GM20431 (cell line): ENCODE data around the gene NXPE4.
"Not testable (repeated sequence)": the region's sequence is repeated elsewhere in the genome, so short reads cannot be mapped to it uniquely, and the experiment has no call there.

Source experiments
- in situ Hi-C: fragments of 300-500 bp; cut with MseI, MboI; formaldehyde crosslinking; loops from one replicate; pipeline ENCODE4 v1.15.0; 2020; ENCODE audit warnings: low sequenced_read_pairs; ENCODE audit not compliant: unreplicated experiment

Gene NXPE4

DNA sequence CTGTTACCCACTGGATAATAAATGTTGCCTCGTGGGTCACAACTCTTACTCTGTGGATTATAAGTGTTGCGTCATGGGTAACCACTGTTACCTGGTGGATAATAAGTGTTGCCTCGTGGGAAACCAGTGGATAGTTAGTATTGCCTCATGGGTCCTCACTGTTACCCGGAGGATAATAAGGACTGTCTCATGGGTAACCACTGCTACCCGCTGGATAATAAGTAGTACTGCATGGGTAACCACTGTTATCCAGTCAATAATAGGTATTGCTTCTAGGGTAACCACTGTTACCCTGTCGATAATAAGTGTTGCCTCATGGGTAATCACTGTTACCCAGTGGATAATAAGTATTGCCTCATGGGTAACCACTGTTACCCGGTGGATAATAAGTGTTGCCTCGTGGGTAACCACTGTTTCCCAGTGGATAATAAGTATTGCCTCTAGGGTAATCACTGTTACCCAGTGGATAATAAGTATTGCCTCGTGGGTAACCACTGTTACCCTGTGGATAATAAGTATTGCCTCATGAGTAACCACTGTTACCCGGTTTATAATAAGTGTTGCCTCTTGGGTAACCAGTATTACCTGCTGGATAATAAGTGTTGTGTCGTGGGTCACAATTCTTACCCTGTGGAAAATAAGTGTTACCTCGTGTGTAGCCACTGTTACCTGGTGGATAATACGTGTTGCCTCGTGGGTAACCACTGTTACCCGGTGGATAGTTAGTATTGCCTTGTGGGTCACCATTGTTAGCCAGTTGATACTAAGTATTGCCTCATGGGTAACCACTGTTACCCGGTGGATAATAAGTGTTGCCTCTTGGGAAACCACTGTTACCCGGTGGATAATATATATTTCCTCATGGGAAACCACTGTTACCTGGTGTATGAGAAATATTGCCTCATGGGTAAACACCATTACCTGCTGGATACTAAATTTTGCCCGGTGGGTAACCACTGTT lies 15.7 kb upstream of the NXPE4 start:
- in situ Hi-C loops: no loop called here

DNA sequence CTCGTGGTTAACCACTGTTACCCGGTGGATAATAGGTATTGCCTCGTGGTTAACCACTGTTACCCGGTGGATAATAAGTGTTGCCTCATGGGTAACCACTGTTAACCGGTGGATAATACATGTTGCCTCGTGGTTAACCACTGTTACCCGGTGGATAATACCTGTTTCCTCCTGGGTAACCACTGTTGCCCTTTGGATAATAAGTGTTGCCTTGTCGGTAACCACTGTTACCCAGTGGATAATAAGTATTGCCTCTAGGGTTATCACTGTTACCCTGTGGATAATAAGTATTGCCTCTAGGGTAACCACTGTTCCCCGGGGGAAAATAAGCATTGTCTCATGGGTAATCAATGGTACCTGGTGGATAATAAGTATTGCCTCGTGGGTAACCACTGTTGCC lies 15.0 kb upstream of the NXPE4 start:
- in situ Hi-C loops: no loop called here

DNA sequence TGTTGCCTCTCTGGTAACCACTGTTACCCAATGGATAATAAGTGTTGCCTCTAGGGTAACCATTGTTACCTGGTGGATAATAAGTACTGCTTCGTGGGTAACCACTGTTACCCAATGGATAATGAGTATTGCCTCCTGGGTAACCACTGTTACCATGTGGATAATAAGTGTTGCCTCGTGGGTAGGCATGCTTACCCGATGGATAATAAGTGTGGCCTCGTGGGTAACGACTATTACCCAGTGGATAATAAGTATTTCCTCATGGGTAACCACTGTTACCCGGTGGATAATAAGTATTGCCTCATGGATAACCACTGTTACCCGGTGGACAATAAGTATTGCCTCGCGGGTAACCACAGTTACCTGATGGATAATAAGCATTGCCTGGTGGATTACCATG lies 13.8 kb upstream of the NXPE4 start:
- in situ Hi-C loops: no loop called here

DNA sequence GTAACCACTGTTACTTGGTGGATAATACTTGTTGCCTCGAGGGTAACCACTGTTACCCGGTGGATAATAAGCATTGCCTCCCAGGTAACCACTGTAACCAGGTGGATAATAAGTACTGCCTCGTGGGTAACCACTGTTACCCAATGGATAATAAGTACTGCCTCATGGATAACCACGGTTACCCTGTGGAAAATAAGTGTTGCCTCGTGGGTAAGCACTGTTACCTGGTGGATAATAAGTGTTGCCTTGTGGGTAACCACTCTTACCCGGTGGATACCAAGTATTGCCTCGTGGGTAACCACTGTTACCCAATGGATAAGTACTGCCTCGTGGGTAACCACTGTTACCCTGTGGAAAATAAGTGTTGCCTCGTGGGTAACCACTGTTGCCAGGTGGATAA lies 13.0 kb upstream of the NXPE4 start:
- in situ Hi-C loops: not testable (repeated sequence)

DNA sequence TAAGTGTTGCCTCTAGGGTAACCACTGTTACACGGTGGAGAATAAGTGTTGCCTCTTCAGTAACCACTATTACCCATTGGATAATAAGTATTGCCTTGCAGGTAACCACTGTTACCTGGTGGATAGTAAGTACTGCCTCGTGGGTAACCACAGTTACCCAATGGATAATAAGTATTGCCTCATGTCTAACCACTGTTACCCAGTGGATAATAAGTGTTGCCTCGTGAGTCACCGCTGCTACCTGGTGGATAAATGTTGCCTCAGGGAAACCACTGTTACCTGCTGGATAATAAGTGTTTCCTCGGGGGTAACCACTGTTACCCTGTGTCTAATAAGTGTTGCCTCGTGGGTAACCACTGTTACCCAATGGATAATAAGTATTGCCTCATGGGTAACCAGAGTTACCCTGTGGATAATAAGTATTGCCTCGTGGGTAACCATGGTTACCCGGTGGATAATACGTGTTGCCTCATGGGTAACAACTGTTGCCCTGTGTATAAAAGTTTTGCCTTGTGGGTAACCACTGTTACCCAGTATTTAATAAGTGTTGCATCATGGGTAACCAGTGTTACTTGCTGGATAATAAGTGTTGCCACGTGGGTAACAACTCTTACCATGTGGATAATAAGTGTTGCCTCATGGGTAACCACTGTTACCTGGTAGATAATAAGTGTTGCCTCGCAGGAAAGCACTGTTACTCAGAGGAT lies 12.3 kb upstream of the NXPE4 start:
- in situ Hi-C loops: no loop called here

DNA sequence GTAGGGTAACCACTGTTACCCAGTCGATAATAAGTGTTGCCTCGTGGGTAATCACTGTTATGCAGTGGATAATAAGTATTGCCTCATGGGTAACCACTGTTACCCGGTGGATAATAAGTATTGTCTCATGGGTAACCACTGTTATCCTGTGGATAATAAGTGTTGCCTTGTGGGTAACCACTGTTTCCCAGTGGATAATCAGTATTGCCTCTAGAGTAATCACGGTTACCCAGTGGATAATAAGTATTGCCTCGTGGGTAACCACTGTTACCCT lies 11.2 kb upstream of the NXPE4 start:
- in situ Hi-C loops: not testable (repeated sequence)

DNA sequence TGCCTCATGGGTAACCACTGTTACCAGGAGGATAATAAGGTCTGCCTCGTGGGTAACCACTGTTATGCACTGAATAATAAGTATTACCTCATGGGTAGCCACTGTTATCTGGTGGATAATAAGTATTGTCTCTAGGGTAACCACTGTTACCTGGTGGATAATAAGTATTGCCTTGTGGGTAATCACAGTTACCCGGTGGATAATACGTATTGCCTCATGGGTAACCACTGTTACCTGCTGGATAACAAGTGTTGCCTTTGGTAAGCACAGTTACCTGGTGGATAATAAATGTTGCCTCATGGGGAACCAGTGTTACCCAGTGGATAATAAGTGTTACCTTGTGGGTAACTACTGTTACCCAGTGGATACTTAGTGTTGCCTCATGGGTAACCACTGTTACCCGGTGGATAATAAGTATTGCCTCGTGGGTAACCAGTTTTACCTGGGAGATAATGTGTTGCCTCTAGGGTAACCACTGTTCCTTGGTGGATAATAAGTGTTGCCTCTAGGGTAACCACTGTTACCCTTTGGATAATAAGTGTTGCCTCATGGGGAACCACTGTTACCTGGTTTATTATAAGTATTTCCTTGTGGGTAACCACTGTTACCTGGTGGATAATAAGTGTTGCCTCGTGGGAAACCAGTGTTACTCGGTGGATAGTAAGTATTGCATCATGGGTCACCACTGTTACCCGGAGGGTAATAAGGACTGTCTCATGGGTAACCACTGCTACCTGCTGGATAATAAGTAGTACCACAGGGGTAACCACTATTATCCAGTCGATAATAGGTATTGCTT lies 10.6 kb upstream of the NXPE4 start:
- in situ Hi-C loops: no loop called here

DNA sequence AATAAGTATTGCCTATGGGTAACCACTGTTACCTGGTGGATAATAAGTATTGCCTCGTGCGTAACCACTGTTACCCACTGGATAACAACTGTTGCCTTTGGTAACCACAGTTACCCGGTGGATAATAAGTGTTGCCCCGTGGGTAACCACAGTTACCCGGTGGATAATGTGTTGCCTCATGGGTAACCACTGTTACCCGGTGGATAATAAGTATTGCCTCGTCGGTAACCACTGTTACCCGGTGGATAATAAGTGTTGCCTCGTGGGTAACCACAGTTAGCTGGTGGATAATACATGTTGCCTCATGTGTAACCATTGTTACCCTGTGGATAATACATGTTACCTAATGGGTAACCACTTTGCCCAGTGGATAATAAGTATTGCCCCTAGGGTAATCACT lies 9.8 kb upstream of the NXPE4 start:
- in situ Hi-C loops: no loop called here

DNA sequence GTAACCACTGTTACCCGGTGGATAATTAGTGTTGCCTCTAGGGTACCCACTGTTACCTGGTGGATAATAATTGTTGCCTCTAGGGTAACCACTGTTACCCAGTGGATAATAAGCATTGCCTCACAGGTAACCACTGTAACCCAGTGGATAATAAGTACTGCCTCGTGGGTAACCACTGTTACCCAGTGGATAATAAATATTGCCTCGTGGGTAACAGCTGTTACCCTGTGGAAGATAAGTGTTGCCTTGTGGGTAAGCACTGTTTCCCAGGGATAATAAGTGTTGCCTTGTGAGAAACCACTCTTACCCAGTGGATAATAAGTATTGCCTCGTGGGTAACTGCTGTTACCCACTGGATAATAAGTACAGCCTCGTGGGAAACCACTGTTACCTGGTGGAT lies 9.3 kb upstream of the NXPE4 start:
- in situ Hi-C loops: no loop called here

DNA sequence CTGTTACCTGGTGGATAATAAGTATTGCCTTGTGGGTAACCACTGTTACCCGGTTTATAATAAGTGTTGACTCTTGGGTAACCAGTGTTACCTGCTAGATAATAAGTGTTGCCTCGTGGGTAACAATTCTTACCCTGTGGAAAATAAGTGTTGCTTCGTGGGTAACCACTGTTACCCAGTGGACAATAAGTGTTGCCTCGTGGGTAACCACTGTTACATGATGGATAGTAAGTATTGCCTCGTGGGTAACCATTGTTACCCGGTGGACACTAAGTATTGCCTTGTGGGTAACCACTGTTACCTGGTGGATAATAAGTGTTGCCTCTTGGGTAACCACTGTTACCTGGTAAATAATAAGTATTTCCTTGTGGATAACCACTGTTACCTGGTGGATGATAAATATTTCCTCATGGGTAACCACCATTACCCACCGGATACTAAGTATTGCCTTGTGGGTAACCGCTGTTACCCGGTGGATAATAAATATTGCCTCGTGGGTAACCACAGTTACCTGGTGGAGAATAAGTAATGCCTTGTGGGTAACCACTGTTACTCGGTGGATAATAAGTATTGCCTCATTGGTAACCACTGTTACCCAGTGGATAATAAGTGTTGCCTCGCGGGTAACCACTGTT lies 8.7 kb upstream of the NXPE4 start:
- in situ Hi-C loops: no loop called here

DNA sequence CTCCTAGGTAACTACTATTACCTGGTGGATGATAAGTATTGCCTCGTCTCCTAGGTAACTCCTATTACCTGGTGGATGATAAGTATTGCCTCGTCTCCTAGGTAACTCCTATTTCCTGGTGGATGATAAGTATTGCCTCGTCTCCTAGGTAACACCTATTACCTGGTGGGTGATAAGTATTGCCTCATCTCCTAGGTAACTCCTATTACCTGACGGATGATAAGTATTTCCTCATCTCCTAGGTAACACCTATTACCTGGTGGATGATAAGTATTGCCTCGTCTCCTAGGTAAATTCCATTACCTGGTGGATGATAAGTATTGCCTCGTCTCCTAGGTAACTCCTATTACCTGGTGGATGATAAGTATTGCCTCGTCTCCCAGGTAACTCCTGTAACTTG lies 7.6 kb upstream of the NXPE4 start:
- in situ Hi-C loops: not testable (repeated sequence)

DNA sequence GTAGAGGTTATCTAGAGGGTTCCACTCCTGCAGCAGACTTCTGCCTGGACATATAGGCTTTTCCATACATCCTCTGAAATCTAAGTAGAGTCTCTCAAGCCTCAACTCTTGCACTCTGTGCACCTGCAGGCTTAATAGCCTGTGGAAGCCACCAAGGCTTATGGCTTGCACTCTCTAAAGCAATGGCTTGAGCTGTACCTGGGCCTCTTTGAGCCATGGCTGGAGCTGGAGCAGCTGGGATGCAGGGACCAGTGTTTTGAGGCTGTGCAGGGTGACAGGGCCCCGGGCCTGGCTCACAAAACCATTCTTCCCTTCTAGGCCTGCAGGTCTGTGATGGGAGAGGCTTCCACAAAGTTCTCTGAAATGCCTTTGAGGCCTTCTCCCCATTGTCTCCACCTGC lies 2.9 kb upstream of the NXPE4 start:
- in situ Hi-C loops: loop anchor here (25.0 kb wide), 1 partner anchor 261 kb away; no protein-coding TSS in a partner anchor

DNA sequence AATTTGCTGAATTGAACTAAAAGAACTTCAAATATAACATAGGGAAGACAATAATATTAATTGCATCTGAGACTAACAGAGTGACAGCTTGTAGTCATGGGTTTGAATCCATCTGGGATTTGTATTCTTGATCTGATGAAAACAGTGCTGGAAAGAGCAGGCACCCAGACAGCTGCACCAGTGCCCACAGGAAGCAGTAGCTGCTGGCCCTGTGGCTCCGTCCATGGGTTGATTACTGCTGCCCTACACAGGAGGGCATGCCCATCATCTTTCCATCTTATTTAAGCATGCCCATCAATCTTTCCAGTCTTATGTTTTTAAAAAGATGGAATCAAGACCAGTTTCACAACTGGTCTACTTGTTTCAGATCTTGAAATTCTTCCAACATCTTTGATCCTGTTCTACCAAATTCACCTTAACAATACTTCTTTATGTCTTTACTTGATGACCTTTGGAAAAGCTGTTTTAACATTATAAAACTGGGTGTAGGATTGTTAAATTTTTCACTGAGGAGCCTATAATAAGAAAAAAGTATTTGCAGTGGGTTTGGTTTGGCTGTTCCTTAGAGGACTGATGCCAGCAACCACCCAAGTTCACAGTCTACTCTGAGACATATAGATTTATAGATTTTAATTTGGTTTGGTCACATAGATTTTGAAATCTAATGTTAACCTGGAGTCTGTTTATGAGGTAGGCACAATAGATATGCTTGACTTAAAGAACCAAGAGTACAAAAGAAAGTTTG lies 761 bp upstream of the NXPE4 start:
- in situ Hi-C loops: loop anchor here (25.0 kb wide), 1 partner anchor 259 kb away; no protein-coding TSS in a partner anchor

DNA sequence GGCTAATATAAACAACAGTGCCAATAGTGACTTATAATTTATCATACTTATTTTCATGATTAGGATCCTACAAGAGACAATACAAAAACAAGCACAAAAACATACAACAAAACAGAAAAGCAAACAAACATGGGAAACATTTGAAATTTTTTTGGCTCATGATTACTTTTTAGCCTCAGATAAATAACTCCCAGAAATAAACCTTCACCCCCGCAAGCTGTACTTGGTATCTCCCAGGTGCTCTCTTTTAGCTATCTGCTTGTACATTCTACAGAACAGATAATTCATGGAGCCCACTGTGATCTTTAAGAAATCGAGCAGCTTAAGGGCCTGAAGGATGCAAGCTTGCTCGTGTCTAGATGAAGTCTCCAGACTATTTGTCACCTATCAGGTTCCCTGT lies 883 bp downstream of the NXPE4 start:
- in situ Hi-C loops: loop anchor here (25.0 kb wide), 1 partner anchor 257 kb away; no protein-coding TSS in a partner anchor

DNA sequence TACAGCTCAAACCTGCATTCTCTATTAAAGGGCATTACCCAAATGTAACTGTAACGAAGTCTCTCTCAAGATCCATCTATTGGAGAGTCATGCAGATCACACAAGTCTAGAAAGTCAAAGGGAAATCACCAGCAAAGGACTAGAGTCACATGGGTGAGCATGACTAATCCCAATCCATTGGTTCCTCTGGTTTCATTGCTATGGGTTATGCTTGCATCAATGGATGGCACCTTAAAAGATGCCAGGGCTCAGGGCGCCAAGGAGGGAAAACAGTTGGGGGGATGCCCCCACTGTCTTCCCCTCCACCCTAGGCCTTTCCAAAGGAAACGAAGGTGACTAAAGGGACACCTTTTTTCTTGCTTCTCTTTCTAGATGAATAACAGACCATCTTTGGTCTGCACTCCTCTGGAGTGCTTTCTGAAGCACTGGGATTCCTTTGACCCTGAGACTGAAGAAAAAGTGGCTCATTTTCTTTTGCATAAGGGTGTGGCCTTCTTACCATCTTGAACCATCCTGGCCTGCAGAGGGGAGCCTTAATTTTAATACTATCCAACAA lies 8.1 kb downstream of the NXPE4 start:
- in situ Hi-C loops: loop anchor here (25.0 kb wide), 1 partner anchor 250 kb away; no protein-coding TSS in a partner anchor

DNA sequence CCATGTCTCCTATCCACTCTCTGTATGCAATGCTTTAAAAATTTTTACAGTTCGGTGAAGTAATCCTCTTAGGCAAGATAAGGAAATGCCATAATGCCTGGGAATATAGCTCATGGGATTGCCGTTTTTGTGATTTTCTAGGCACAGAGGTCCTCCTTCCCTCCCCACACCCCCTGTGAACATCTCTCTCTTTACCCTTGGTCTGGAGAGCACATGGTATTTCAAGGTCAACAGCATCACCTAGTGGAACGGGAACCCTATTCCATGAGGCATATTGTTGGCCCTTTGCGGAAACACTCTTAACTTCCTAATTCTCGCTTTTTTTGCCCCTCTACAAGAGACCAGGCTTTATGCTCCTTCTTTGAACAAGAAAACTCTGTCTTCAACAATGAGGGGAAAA lies 8.8 kb downstream of the NXPE4 start:
- in situ Hi-C loops: loop anchor here (25.0 kb wide), 1 partner anchor 249 kb away; no protein-coding TSS in a partner anchor

DNA sequence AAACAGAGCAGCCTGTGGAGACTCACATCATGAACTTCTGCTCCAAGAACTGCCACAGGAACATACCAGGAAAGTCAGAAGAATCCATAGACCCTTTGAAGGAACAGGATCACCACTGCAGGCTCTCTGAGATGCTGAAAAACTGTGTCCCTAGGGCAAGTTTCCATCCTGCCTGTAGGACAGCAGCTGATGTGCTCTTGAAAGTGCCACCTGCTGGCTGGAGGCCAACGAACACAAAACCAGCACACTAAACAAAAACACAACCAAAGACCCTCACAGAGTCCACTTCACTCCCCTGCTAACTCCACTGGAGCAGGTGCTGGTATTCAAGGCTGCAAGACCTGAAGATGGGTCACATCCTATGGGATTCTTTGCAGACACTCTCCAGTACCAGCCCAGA lies 23.9 kb downstream of the NXPE4 start:
- in situ Hi-C loops: no loop called here

DNA sequence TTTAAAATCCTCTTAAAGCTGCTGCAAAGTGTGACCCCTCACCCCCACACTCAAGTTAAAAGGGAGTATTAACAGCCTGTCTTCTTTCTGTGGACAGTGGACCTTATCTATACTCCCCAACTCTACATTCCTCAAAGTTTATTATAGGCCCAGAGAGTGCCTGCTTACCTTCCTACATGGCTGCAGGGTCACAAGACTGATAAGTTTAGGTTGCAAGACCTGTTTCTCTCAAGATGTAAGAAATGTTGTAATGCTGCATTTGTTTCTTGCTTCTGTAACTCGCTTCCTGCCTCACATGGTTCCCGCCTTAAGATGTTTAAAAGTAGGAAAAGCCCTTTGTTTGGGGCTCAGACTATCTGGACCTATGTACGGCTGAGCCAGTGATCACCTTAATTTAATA lies 25.8 kb downstream of the NXPE4 start:
- in situ Hi-C loops: no loop called here

DNA sequence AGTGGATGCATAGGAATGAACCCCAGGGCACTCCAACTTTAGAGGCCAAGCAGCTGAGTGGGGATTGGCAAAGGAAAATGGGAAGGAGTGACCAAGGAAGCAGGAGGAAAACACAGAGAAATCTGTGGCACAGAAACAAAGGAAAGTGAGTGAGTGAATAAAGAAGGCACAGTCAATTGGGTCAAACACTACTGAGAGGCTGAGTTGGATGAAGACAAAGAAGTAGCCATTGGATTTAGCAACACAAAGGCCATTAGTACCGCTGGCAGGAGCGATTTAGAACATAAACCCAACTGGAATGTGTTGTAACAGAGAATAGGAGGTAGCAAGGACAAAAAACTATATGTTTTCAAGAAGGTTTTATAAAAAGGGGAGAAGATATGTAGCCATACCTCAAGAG lies 29.3 kb downstream of the NXPE4 start:
- in situ Hi-C loops: no loop called here
